GM19395 (cell line): ENCODE results near the gene DUOXA1.

Experiments
- ATAC-seq: cut with Tn5 transposase; IDR thresholded peaks from one replicate; pipeline ENCODE4 v1.9.1; 2021; ENCODE audit warnings: mild to moderate bottlenecking, moderate library complexity; ENCODE audit not compliant: unreplicated experiment

Gene DUOXA1

GRCh38 chr15:45129651-45130129 lies at the start of gene DUOXA1, which contains the start of gene DUOX1:
TSS of gene DUOXA1 (minus strand) at chr15:45129879. CDS start at chr15:45123014, 6,865 bp downstream.
TSS of gene DUOX1 (plus strand) at chr15:45129994. CDS start at chr15:45131967, 1,973 bp downstream.
- ATAC-seq, result no peak

- no peak for ATAC-seq
These were observed 47.6 kb upstream of the DUOXA1 start for GRCh38 chr15:45177285-45177684.

GRCh38 chr15:45174577-45174976 lies 44.9 kb upstream of the DUOXA1 start:
- ATAC-seq, result no peak

- no peak for ATAC-seq
These were observed 44.4 kb upstream of the DUOXA1 start for GRCh38 chr15:45174069-45174468.

GRCh38 chr15:45171912-45172311 lies 42.2 kb upstream of the DUOXA1 start:
- ATAC-seq, result no peak

GRCh38 chr15:45169608-45170480 lies 40.2 kb upstream of the DUOXA1 start:
- ATAC-seq, result no peak

GRCh38 chr15:45168751-45169551 lies 39.3 kb upstream of the DUOXA1 start:
- ATAC-seq, result no peak

- ATAC-seq, result no peak
These were observed 38.6 kb upstream of the DUOXA1 start for GRCh38 chr15:45168286-45168685.

GRCh38 chr15:45167631-45168205 lies 38.0 kb upstream of the DUOXA1 start:
- no peak for ATAC-seq

GRCh38 chr15:45166834-45167630 lies 37.4 kb upstream of the DUOXA1 start:
- ATAC-seq, result peak; percentile 93

- no peak for ATAC-seq
These were observed 35.9 kb upstream of the DUOXA1 start for GRCh38 chr15:45165536-45165935.

GRCh38 chr15:45164914-45165313 lies 35.2 kb upstream of the DUOXA1 start:
- no peak for ATAC-seq

GRCh38 chr15:45163508-45163856 lies 33.8 kb upstream of the DUOXA1 start:
- ATAC-seq, result no peak

- ATAC-seq, result no peak
These were observed 33.3 kb upstream of the DUOXA1 start for GRCh38 chr15:45162771-45163507.

GRCh38 chr15:45161666-45162065 lies 32.0 kb upstream of the DUOXA1 start:
- no peak for ATAC-seq

GRCh38 chr15:45157974-45158373 lies 28.3 kb upstream of the DUOXA1 start:
- ATAC-seq, result no peak

GRCh38 chr15:45156744-45157455 lies 27.2 kb upstream of the DUOXA1 start:
- no peak for ATAC-seq

- ATAC-seq, result no peak
These were observed 26.1 kb upstream of the DUOXA1 start for GRCh38 chr15:45155739-45156138.
